CD4-positive, alpha-beta T cell (primary cell): ENCODE data around the gene SOX15. TPM values are rescaled to one million over a fixed set of nuclear protein-coding genes. Genes with fewer than 3 reads are reported as not detected.

ENCODE experiments used
- ATAC-seq: fragments of 200-7000 bp; cut with Tn5 transposase; one replicate; pipeline ENCODE4 v1.10.0; 2022; ENCODE audit warnings: mild to moderate bottlenecking; ENCODE audit not compliant: poor library complexity
- CTCF ChIA-PET: fragments of 350-600 bp; sonication (Branson Sonifier 250); formaldehyde crosslinking; loops from one replicate; lab custom pipeline; 2021; ENCODE audit warnings: antibody characterized with exemption, inconsistent platforms; lab: Charles Lee
- POLR2A ChIA-PET: fragments of 350-600 bp; sonication (Branson Sonifier 250); formaldehyde crosslinking; loops from one replicate; lab custom pipeline; 2021; ENCODE audit warnings: antibody characterized with exemption, inconsistent platforms; lab: Charles Lee
- DNase-seq, 14 experiments: peaks; one replicate each; pipeline ENCODE4 v3.0.0-alpha.2; 2013 to 2020; ENCODE audit warnings: mixed read lengths in 2 of 14
- H3K27ac ChIP-seq, 2 donors: one replicate each; pipeline versions ENCODE4 v1.5.1 to v1.7.0; 2013; ENCODE audit warnings: low read length in 2 of 2, low read depth in 1 of 2, mild to moderate bottlenecking in 1 of 2
- H3K27me3 ChIP-seq, 2 experiments: 1 replicate in 1 of 2; 2 replicates in 1 of 2; pipeline versions ENCODE4 v1.6.1 to v1.7.0; 2013; ENCODE audit warnings: low read length in 2 of 2, control low read depth in 1 of 2, mild to moderate bottlenecking in 1 of 2, moderate library complexity in 1 of 2; ENCODE audit not compliant: insufficient read depth in 2 of 2, control insufficient read depth in 1 of 2
- H3K36me3 ChIP-seq: one replicate; pipeline ENCODE4 v1.6.1; 2013; ENCODE audit warnings: low read length, control low read depth; ENCODE audit not compliant: insufficient read depth
- H3K4me1 ChIP-seq: one replicate; pipeline ENCODE4 v1.6.1; 2013; ENCODE audit warnings: low read length, control low read depth; ENCODE audit not compliant: insufficient read depth
- H3K4me3 ChIP-seq: one replicate; pipeline ENCODE4 v1.5.1; 2013; ENCODE audit warnings: mild to moderate bottlenecking, low read length, moderate library complexity
- H3K9me3 ChIP-seq, 2 experiments: 1 replicate in 1 of 2; 2 replicates in 1 of 2; pipeline versions ENCODE4 v1.6.1 to v1.7.0; 2013; ENCODE audit warnings: low read length in 2 of 2, mild to moderate bottlenecking in 2 of 2, control low read depth in 1 of 2, moderate library complexity in 1 of 2; ENCODE audit not compliant: control insufficient read depth in 1 of 2, insufficient read depth in 1 of 2
- H3K27ac Mint-ChIP-seq: one replicate; pipeline ENCODE4 v1.8.0; 2020; ENCODE audit warnings: mixed read lengths
- H3K27me3 Mint-ChIP-seq: one replicate; pipeline ENCODE4 v1.8.0; 2021; ENCODE audit warnings: mixed read lengths
- H3K36me3 Mint-ChIP-seq: one replicate; pipeline ENCODE4 v1.8.0; 2021; ENCODE audit warnings: low read depth, mixed read lengths
- H3K4me1 Mint-ChIP-seq: one replicate; pipeline ENCODE4 v1.8.0; 2021; ENCODE audit warnings: low read depth, mixed read lengths
- H3K4me3 Mint-ChIP-seq: one replicate; pipeline ENCODE4 v1.8.0; 2020; ENCODE audit warnings: mild to moderate bottlenecking, mixed read lengths
- H3K9me3 Mint-ChIP-seq: one replicate; pipeline ENCODE4 v1.8.0; 2020; ENCODE audit warnings: mixed read lengths
- intact Hi-C, 2 experiments: fragments of 100-400 bp; cut with DNase I in 1 of 2; cut with micrococcal nuclease in 1 of 2; formaldehyde crosslinking; loops; one replicate each; pipeline versions ENCODE4 v1.15.1 to v1.9.0; 2023 to 2025; cut with DNase I, micrococcal nuclease
- total RNA-seq, 174 experiments: library from RNA in 2 of 174; stranded (reverse) in 2 of 174; gene quantifications; one replicate each; pipeline ENCODE4 v1.2.3 and lab custom pipeline; 2021 to 2026
- TF ChIP-seq, protein P1 (sequence below): fragments of 200-600 bp; IDR thresholded peaks from one replicate; pipeline ENCODE4 v1.8.0; 2022; ENCODE audit warnings: antibody characterized with exemption, mild to moderate bottlenecking

SOX15 gene
- total RNA-seq, 2 experiments from 2014 or later: 0.30 TPM; not detected in 1

DNA sequence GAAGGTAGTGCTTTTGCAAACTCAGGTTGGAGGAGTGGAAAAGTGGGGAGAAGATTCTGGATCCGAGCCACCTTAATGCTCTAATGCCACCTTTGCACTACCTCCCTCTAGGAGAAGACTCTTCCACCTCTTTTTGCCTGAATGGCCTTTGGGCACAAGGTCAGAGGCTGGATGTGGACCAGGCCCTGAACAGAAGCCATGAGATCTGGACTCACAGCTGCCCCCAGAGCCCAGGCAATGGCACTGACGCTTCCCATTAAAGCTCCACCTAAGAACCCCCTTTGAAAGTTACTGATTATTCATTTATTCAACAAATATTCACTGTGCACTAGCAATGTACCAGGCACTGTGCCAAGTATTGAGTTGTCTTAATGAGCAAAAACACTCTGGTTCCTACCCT lies 43.2 kb upstream of the SOX15 start:
- H3K9me3 Mint-ChIP-seq: no peaks in the 10 kb centered on the region
- POLR2A ChIA-PET: interaction anchor here (1.3 to 2.0 kb wide), 2 partner anchors 18 to 54 kb away, joined by 5 to 19 read pairs; partner anchors contain the start of genes FXR2, TP53 and WRAP53
- no peak overlapping the region for H3K27ac Mint-ChIP-seq

DNA sequence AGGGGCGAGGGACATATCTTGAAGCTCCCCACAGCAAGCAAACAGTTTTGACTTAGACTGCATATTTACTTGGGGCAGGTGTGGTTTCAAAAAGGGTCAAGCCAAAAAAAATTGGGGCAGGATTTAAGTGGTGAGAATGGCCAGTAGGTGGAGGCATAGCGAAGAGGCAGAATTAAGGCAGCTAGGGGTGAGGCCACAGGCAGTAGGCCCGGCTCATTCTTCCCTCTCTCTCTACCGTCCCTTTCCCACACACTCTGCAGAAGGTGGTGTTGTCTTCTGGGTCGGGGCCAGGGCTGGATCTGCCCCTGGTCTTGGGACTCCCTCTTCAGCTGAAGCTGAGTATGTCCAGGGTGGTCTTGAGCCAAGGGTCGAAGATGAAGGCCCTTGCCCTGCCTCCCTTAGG lies 42.6 kb upstream of the SOX15 start:
- no peak for ATAC-seq
- TF ChIP-seq, protein P1, sequence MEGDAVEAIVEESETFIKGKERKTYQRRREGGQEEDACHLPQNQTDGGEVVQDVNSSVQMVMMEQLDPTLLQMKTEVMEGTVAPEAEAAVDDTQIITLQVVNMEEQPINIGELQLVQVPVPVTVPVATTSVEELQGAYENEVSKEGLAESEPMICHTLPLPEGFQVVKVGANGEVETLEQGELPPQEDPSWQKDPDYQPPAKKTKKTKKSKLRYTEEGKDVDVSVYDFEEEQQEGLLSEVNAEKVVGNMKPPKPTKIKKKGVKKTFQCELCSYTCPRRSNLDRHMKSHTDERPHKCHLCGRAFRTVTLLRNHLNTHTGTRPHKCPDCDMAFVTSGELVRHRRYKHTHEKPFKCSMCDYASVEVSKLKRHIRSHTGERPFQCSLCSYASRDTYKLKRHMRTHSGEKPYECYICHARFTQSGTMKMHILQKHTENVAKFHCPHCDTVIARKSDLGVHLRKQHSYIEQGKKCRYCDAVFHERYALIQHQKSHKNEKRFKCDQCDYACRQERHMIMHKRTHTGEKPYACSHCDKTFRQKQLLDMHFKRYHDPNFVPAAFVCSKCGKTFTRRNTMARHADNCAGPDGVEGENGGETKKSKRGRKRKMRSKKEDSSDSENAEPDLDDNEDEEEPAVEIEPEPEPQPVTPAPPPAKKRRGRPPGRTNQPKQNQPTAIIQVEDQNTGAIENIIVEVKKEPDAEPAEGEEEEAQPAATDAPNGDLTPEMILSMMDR: no peak
- peaks cover 4% of the 10 kb centered on the region for H3K36me3 Mint-ChIP-seq
- no peaks in the 10 kb centered on the region for H3K27me3 Mint-ChIP-seq
- intact Hi-C loops: loop anchor here (2.0 to 5.0 kb wide), 2 partner anchors 54 to 55 kb away; partner anchors contain the start of genes TP53 (in 2 of the 2) and WRAP53 (in 1 of the 2)
- Histone ChIP-seq H3K27ac (no peak overlapping the region), H3K9me3 (no peaks in the 10 kb centered on the region), H3K36me3 (no peaks in the 10 kb centered on the region), H3K27me3 (no peaks in the 10 kb centered on the region), H3K4me3 (no peak overlapping the region), H3K4me1 (peaks cover 9% of the 10 kb centered on the region)
- no peaks in the 10 kb centered on the region for H3K9me3 Mint-ChIP-seq
- DNase-seq: peak in 5 of 14 experiments; percentile 8 to 69 (median 42)
- POLR2A ChIA-PET: interaction anchor here (0.6 to 2.0 kb wide), 3 partner anchors 17 to 556 kb away, joined by 3 to 19 read pairs (median 5); partner anchors contain the start of genes FXR2, TP53 and WRAP53
- CTCF ChIA-PET: interaction anchor here (0.7 to 2.4 kb wide), 6 partner anchors 15 to 58 kb away, joined by 3 to 24 read pairs (median 4); partner anchors contain the start of genes ATP1B2, FXR2, TP53 and WRAP53
- H3K4me1 Mint-ChIP-seq: peaks cover 6% of the 10 kb centered on the region
- no peak overlapping the region for H3K27ac Mint-ChIP-seq
- H3K4me3 Mint-ChIP-seq: peak overlapping the region; percentile 70

More for the DNA sequence above, 43.2 kb upstream of the SOX15 start:
- Histone ChIP-seq H3K27ac (no peak overlapping the region), H3K4me3 (no peak overlapping the region), H3K9me3 (no peaks in the 10 kb centered on the region), H3K4me1 (peaks cover 4% of the 10 kb centered on the region), H3K27me3 (no peaks in the 10 kb centered on the region), H3K36me3 (no peaks in the 10 kb centered on the region)
- no peaks in the 10 kb centered on the region for H3K27me3 Mint-ChIP-seq
- no peaks in the 10 kb centered on the region for H3K36me3 Mint-ChIP-seq
- CTCF ChIA-PET: interaction anchor here (0.8 to 2.4 kb wide), 5 partner anchors 15 to 57 kb away, joined by 3 to 24 read pairs (median 5); partner anchors contain the start of genes ATP1B2, FXR2, TP53 and WRAP53
- ATAC-seq (no peak), DNase-seq (no peak)
- H3K4me3 Mint-ChIP-seq: no peak overlapping the region
- intact Hi-C loops: loop anchor here (2.0 to 5.0 kb wide), 2 partner anchors 54 kb away; partner anchors contain the start of genes TP53 (in 2 of the 2) and WRAP53 (in 1 of the 2)
- no peaks in the 10 kb centered on the region for H3K4me1 Mint-ChIP-seq
- TF ChIP-seq, protein P1: no peak

DNA sequence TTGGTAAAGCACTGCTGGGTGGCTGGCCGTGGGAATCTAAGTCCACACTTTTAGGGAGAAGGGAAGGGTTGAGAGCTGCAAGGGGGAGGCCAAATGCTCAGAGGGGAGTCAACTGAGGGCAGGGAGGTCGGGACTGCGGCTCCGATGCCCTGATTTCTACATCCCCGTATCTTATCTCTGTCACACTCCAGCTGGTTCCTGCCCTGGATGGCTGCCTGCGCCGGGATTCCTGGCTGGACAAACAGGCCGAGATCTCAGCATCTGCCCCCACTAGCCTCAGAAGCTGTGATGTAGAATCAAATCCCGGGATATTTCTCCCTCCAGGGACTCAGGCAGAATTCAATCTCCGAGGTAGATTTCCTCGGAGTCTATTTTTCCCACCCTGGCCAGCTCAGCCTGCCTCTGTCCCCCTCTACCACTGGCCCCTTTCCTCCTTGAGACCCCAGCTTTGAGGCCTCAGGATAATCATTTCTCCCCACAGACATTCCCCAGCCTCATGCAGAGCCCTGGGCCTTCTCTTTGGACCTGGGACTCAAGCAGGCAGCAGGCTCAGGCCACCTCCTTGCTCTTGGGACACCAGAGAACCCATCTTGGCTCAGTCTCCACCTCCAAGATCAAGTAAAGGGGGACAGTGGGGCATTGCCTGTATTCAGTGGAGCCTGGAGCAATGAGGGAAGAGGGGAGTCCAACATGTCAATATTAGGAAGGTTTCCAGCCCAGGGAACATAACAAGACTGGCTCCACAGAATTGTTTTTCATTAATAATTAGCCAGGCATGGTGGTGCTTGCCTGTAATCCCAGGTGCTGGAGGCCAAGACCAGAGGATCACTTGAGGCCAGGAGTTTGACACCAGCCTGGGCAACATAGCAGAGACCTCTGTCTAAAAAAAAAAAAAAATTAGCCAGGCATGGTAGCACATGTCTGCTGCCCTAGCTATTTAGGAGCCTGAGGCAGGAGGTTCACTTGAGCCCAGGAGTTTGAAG lies 41.8 kb upstream of the SOX15 start:
- Mint-ChIP-seq H3K36me3 (peaks cover 12% of the 10 kb centered on the region), H3K4me1 (peaks cover 14% of the 10 kb centered on the region), H3K27me3 (no peaks in the 10 kb centered on the region), H3K27ac (no peak overlapping the region), H3K9me3 (no peaks in the 10 kb centered on the region), H3K4me3 (no peak overlapping the region)
- intact Hi-C loops: loop anchor here (2.0 to 5.0 kb wide), 2 partner anchors 55 to 56 kb away; partner anchors contain the start of genes TP53 (in 2 of the 2) and WRAP53 (in 1 of the 2)
- Histone ChIP-seq H3K9me3 (no peaks in the 10 kb centered on the region), H3K36me3 (no peaks in the 10 kb centered on the region), H3K27ac (no peak overlapping the region), H3K4me3 (no peak overlapping the region), H3K27me3 (no peaks in the 10 kb centered on the region), H3K4me1 (peaks cover 15% of the 10 kb centered on the region)
- no peak for ATAC-seq
- no peak for DNase-seq
- POLR2A ChIA-PET: interaction anchor here (1.3 to 2.0 kb wide), 4 partner anchors 17 to 56 kb away, joined by 5 to 19 read pairs (median 8); partner anchors contain the start of genes FXR2, TP53 and WRAP53
- CTCF ChIA-PET: interaction anchor here (0.7 to 2.4 kb wide), 5 partner anchors 17 to 58 kb away, joined by 3 to 24 read pairs (median 5); partner anchors contain the start of genes ATP1B2, FXR2, TP53 and WRAP53
- TF ChIP-seq, protein P1: no peak
